Activated naive CD4-positive, alpha-beta T cell treated with Interleukin-2 at 50 U/mL for 16 hours (primary cell): ENCODE data around the gene KCNK5.

Experiments used
- DNase-seq: peaks from one replicate; pipeline ENCODE4 v3.0.0-alpha.2; 2020

The KCNK5 gene, protein sequence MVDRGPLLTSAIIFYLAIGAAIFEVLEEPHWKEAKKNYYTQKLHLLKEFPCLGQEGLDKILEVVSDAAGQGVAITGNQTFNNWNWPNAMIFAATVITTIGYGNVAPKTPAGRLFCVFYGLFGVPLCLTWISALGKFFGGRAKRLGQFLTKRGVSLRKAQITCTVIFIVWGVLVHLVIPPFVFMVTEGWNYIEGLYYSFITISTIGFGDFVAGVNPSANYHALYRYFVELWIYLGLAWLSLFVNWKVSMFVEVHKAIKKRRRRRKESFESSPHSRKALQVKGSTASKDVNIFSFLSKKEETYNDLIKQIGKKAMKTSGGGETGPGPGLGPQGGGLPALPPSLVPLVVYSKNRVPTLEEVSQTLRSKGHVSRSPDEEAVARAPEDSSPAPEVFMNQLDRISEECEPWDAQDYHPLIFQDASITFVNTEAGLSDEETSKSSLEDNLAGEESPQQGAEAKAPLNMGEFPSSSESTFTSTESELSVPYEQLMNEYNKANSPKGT

GRCh38 chr6:39228992-39229767 lies at the start of gene KCNK5:
Gene KCNK5 (minus strand): TSS chr6:39229475. CDS start chr6:39229111, 364 bp downstream.
- peak; percentile 84 for DNase-seq

- no peak for DNase-seq
Observed at GRCh38 chr6:39276379-39276995, 47.2 kb upstream of the KCNK5 start.

GRCh38 chr6:39274903-39275302 lies 45.6 kb upstream of the KCNK5 start:
- no peak for DNase-seq

DNA sequence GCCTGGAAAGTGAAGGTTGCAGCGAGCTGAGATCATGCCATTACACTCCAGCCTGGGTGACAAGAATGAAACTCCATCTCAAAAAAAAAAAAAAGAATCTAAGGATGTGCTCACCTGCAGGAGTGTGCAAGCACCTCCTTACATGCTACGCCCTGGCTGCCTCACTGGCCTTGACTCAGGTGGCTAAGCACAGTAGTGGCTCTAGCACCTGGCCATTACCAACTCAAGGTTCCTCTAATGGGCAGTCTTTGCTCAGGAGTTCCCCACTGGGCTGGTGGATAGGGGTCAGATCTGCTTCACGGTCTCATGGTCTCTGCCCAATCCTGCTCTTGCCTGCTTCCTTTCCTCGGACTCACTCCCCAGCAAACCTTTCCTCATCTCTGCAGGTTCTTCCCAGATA lies 45.2 kb upstream of the KCNK5 start:
- DNase-seq = no peak

GRCh38 chr6:39273406-39273821 lies 44.1 kb upstream of the KCNK5 start:
- no peak for DNase-seq

GRCh38 chr6:39269961-39270360 lies 40.7 kb upstream of the KCNK5 start:
- DNase-seq = no peak

DNA sequence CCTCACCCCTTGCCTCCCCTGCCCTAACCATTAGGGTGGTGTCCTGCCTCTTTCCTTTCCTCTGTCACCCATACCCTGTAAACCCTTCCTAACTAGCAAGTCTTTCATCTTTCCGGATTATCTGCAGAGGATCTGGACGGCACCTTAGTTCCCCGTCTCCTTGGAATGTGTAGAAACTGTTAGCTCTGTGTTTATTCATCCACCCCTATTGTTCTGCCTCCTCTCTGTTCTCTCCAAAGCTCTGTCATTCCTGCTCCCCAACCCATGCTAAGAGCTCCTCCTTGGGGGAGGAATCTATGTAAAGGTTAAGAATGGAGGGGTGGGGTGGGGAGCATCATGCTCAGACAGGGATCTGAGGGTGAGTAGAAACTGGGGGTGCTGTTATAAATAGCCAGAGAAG lies 39.4 kb upstream of the KCNK5 start:
- DNase-seq = no peak

GRCh38 chr6:39268171-39268570 lies 38.9 kb upstream of the KCNK5 start:
- DNase-seq = no peak

- DNase-seq = no peak
Observed at GRCh38 chr6:39266782-39267355, 37.6 kb upstream of the KCNK5 start.

DNA sequence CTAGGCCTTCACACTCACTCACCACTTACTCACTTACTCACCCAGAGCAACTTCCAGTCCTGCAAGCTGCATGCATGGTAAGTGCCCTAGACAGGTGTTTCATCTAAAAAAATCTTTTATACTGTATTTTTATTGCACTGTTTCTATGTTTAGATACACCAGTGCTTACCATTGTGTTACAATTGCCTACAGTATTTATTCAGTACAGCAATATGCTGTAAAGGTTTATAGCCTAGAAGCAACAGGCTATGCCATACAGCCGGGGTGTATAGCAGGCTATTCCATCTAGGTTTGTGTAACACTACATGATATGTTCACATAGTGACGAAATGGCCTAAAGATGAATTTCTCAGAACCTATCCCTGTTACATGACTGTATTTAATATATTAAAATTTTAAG lies 37.1 kb upstream of the KCNK5 start:
- no peak for DNase-seq

- DNase-seq = no peak
Observed at GRCh38 chr6:39263303-39264037, 34.2 kb upstream of the KCNK5 start.

DNA sequence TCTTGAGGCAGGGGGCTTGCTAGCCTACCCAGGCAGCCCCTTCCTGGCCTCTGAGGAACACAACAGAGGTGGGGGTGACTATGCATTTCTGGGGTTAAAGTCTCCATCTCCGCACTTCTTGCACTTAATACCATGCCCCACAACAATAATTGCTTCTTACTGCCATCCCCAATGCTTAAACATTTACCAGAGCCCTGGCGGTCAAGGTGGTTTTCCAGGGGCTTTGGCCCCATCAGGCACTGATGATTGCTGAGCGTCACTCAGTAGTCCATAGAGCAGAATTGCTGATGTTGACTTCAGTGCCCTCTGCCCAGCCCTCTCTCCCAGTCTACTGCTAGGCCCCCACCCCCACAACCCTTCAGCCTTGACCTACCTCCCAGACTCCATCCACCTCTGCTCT lies 32.5 kb upstream of the KCNK5 start:
- DNase-seq = no peak

GRCh38 chr6:39260953-39261352 lies 31.7 kb upstream of the KCNK5 start:
- no peak for DNase-seq

GRCh38 chr6:39260456-39260855 lies 31.2 kb upstream of the KCNK5 start:
- no peak for DNase-seq

DNA sequence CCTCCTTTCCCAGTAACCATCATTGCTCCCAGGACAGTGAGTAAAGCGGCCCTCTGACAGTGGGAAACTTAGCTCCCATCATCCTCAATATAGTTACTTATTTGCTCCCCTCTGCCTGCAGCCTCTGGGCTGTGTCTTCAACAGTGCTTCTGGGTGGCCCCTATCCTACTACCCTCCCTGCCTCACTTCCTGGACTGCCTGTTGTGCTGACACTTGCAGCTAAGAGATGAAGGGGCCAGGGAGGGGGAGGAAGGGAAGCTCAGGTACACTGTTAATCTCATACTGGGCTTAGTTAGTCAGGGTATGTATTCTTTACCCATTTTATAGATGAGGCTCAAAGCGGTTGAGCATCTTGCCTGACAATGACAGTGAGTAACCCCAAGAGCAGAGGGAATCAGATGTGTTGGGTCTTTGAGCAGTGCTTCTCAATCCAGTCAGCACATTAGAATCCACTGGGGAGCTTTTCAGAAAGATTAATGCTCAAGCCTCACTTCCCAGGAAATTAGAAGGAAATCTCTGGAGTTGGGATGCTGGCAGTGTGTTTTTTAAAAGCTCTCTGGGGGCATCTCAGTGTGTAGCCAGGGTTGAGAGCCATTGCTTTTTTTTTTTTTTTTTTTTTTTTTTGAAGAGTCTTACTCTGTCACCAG lies 27.1 kb upstream of the KCNK5 start:
- no peak for DNase-seq

DNA sequence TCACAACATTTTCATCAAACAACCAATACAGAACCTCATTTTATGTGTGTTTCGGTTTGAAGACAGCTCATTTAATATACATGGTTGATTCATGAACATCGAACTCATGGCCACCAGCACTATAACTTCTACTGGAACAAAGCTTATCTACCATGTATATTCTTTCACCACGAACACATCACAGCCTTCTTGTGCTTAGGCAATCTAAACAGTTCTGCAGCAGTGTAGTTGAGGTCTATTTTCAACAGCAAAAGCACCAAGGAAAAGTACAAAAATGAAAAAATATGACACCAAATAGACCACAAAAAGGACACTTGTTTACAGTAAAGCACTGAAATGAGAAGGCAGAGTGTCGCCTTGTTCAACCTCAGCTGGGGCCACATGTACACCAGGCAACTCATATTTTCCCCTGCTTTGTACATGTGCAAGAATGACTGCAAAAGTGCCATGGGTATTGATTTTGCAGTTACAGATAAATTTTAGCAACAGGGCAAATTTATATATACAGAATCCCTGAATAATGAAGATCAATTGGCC lies 25.8 kb upstream of the KCNK5 start:
- DNase-seq = no peak

DNA sequence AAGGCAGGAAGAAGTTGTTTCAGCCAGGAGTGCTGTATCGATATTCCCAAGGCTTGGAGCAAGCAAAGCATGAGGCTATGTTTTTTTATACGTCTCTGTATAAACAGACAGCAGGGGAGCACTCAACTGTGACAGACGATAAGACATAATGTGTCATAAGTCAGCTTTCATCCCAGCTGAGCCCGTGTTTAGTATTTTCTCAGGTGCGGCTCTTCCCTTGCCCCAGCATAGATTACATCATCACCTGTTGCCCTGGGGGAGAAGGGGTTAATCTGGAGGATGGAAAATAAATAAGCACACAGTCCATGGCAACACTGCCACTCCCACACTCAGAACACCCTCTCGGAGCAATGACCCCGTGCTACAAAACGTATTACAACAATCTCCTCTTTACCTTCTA lies 22.1 kb upstream of the KCNK5 start:
- DNase-seq = no peak

- no peak for DNase-seq
Observed at GRCh38 chr6:39250507-39250906, 21.2 kb upstream of the KCNK5 start.

- no peak for DNase-seq
Observed at GRCh38 chr6:39249278-39249677, 20.0 kb upstream of the KCNK5 start.

DNA sequence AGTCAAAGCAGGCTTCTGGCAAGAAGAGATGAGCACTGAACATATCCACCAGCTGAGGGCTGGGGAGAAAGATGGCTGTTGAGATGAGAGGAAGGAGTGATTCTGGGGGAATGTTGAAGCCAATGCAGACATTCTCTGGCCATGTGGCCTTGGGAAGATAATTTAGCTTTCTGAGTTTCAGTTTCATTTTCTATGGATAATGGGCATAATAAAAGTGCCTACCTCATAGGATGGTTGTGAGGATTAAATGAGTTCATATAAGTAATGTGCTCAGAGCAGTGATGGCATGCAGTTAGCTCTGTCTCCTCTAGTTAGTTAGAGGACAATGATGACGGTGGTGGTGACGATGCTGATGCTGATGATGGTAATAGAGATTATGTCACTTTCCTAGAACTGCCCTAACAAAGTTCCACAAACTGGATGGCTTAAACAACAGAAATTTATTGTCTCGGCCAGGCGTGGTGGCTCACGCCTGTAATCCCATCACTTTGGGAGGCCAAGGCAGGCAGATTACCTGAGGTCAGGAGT lies 18.5 kb upstream of the KCNK5 start:
- no peak for DNase-seq

GRCh38 chr6:39243809-39244208 lies 14.5 kb upstream of the KCNK5 start:
- DNase-seq = no peak
